K562 (cell line): ENCODE data around the gene ZNF428. TPM values are rescaled to one million over a fixed set of nuclear protein-coding genes. Genes with fewer than 3 reads are reported as not detected.

ENCODE experiments used
- ATAC-seq: fragments of 200-7000 bp; cut with Tn5 transposase; 3 replicates; pipeline ENCODE4 v1.9.1; 2020; ENCODE audit warnings: moderate library complexity
- BruUV-seq: library from RNA; stranded (reverse); fragments of 400-500 nt; replicated peaks from 2 replicates; lab custom pipeline; 2021; lab: Mats Ljungman, UMichigan
- CTCF ChIA-PET: fragments of 300-600 bp; formaldehyde crosslinking; extraction: SDS; loops from one replicate; lab custom pipeline; 2021; ENCODE audit warnings: low intra/inter-chr PET ratio; lab: Yijun Ruan, JAX
- POLR2A ChIA-PET: fragments of 300-600, 350-650 bp; sonication (Branson Sonifier 250); formaldehyde crosslinking; extraction: SDS; loops from one replicate; lab custom pipeline; 2021; ENCODE audit warnings: antibody characterized with exemption, inconsistent platforms; lab: Yijun Ruan, JAX
- DNase-seq, 4 experiments: peaks; one replicate each; pipeline versions ENCODE4 v3.0.0 to v3.0.0-alpha.2; 2011 to 2018; ENCODE audit warnings: low spot score in 3 of 4, mixed read lengths in 3 of 4; ENCODE audit errors: extremely low read depth in 1 of 4
- FAIRE-seq: peaks from 2 replicates; lab custom pipeline; 2011; peaks lifted over from hg19 to GRCh38; lab: Jason Lieb, UNC
- H2AFZ ChIP-seq: 2 replicates; pipeline ENCODE4 v1.6.0; 2011; ENCODE audit warnings: low read depth, low read length, control low read depth, inconsistent platforms
- H3K27ac ChIP-seq: fragments of 200-600 bp; 3 replicates; pipeline ENCODE4 v1.8.0; 2011; ENCODE audit warnings: low read depth, mild to moderate bottlenecking, control low read depth, inconsistent platforms, low read length, moderate library complexity, mixed read lengths; ENCODE audit errors: extremely low read depth
- H3K27me3 ChIP-seq, 2 experiments: fragments of 300-600 bp in 1 of 2; 2 replicates in 1 of 2; 3 replicates in 1 of 2; pipeline versions ENCODE4 v1.6.0 to v1.8.0; 2011; ENCODE audit warnings: inconsistent platforms in 2 of 2, low read length in 2 of 2, mild to moderate bottlenecking in 1 of 2, mixed read lengths in 1 of 2, moderate library complexity in 1 of 2; ENCODE audit not compliant: control insufficient read depth in 2 of 2, insufficient read depth in 2 of 2
- H3K36me3 ChIP-seq: fragments of 300-600 bp; 3 replicates; pipeline ENCODE4 v1.8.0; 2011; ENCODE audit warnings: mild to moderate bottlenecking, low read length, inconsistent platforms; ENCODE audit not compliant: control insufficient read depth, insufficient read depth
- H3K4me1 ChIP-seq, 2 experiments: fragments of 200-600 bp in 1 of 2; replicated peaks in 1 of 2; 2 replicates in 1 of 2; 3 replicates in 1 of 2; pipeline versions ENCODE4 v1.5.1 to v1.8.0; 2011; ENCODE audit warnings: inconsistent platforms in 2 of 2, low read length in 2 of 2, mild to moderate bottlenecking in 1 of 2, mixed read lengths in 1 of 2, moderate library complexity in 1 of 2; ENCODE audit not compliant: control insufficient read depth in 2 of 2, insufficient read depth in 2 of 2
- H3K4me2 ChIP-seq: 2 replicates; pipeline ENCODE4 v1.6.1; 2011; ENCODE audit warnings: low read length, control low read depth, inconsistent platforms, mixed read lengths; ENCODE audit not compliant: insufficient read depth
- H3K4me3 ChIP-seq: fragments of 200-600 bp; sonication (generic), shearing (Covaris generic); 2 replicates; pipeline ENCODE4 v1.5.1; 2016; ENCODE audit warnings: control low read depth, inconsistent platforms
- H3K79me2 ChIP-seq: fragments of 200-600 bp; 3 replicates; pipeline ENCODE4 v1.8.0; 2011; ENCODE audit warnings: low read length, inconsistent platforms; ENCODE audit not compliant: control insufficient read depth, insufficient read depth
- H3K9ac ChIP-seq, 2 experiments: 2 replicates each; pipeline versions ENCODE4 v1.6.0 to v1.6.1; 2011; ENCODE audit warnings: low read depth in 2 of 2, low read length in 2 of 2, control low read depth in 1 of 2, inconsistent platforms in 1 of 2, mild to moderate bottlenecking in 1 of 2, mixed read lengths in 1 of 2; ENCODE audit not compliant: insufficient read depth in 1 of 2
- H3K9me1 ChIP-seq: one replicate; pipeline ENCODE4 v1.6.0; 2011; ENCODE audit warnings: inconsistent platforms, mild to moderate bottlenecking, low read length, moderate library complexity; ENCODE audit not compliant: control insufficient read depth, insufficient read depth
- H3K9me3 ChIP-seq: replicated peaks from 2 replicates; pipeline ENCODE4 v1.5.1; 2011; ENCODE audit warnings: low read depth, low read length, inconsistent platforms; ENCODE audit not compliant: control insufficient read depth, insufficient read depth
- H4K20me1 ChIP-seq: replicated peaks from 2 replicates; pipeline ENCODE4 v1.6.1; 2011; ENCODE audit warnings: low read length, inconsistent platforms, mixed read lengths; ENCODE audit not compliant: control insufficient read depth, insufficient read depth
- CC2D1A ChIP-seq: fragments of 450-650 bp; IDR thresholded peaks from 2 replicates; pipeline ENCODE4 v1.6.1; 2017; ENCODE audit warnings: mild to moderate bottlenecking
- DACH1 ChIP-seq: fragments of 450-650 bp; IDR thresholded peaks from 2 replicates; pipeline ENCODE4 v1.6.1; 2018; ENCODE audit not compliant: partially characterized antibody
- HMGN3 ChIP-seq: IDR thresholded peaks from 2 replicates; pipeline ENCODE4 v1.6.1; 2011; ENCODE audit warnings: borderline replicate concordance, low read depth, mild to moderate bottlenecking, mixed read lengths, low read length; ENCODE audit not compliant: insufficient read length; ENCODE audit errors: extremely low read depth
- SAFB2 ChIP-seq: fragments of 200-400 bp; formaldehyde crosslinking; IDR thresholded peaks from 2 replicates; pipeline ENCODE4 v1.6.1; 2018; ENCODE audit warnings: borderline replicate concordance, low read length, low read depth, moderate library complexity; ENCODE audit not compliant: severe bottlenecking
- TCFL5 ChIP-seq: fragments of 250-450 bp; sonication (Bioruptor Pico); conservative IDR thresholded peaks from 2 replicates; pipeline ENCODE4 v1.6.1; 2021; ENCODE audit warnings: mild to moderate bottlenecking, moderate library complexity, matching md5 sums
- ZBTB1 ChIP-seq: sonication (generic); formaldehyde crosslinking; IDR thresholded peaks from 2 replicates; pipeline ENCODE4 v1.8.1; 2023; ENCODE audit warnings: missing genetic modification reagents, low read depth, mild to moderate bottlenecking, borderline replicate concordance
- ZNF507 ChIP-seq: conservative IDR thresholded peaks from 2 replicates; pipeline ENCODE4 v1.6.1; 2017; ENCODE audit warnings: missing genetic modification characterization, missing compliant biosample characterization
- WGBS: fragments of 100-300 bp; shearing (Covaris generic); methylation state at CpG from one replicate; pipeline ENCODE4 v1.1.6; 2016; ENCODE audit warnings: low coverage, mixed read lengths; ENCODE audit not compliant: insufficient coverage; ENCODE audit errors: missing lambda C conversion rate; 5-methylcytosine and 5-hydroxymethylcytosine counted together
- in situ Hi-C: fragments of 300-500 bp; cut with MboI; formaldehyde crosslinking; loops from 4 replicates; pipeline ENCODE4 v1.15.0; 2018; ENCODE audit warnings: inconsistent platforms, mixed read lengths
- intact Hi-C: fragments of 100-400 bp; cut with micrococcal nuclease; formaldehyde crosslinking; loops from 2 replicates; pipeline ENCODE4 v1.14.2; 2022
- polyA plus RNA-seq, 8 experiments: library from polyadenylated mRNA; depleted of rRNA in 4 of 8; stranded (reverse) in 5 of 8; unstranded in 3 of 8; fragments of >200 nt; fragmentation: Nextera tagmentation in 2 of 8; fragmentation: Illumina TruSeq in 1 of 8; extraction: Ambion mirVana in 2 of 8; extraction: Trizol in 1 of 8; gene quantifications; 2 replicates each; pipeline versions ENCODE4 v1.2.1 to v1.2.3, GENCODE V29; 2011 to 2014; ENCODE audit warnings: inconsistent platforms in 1 of 8, missing spikeins in 1 of 8
- total RNA-seq, 7 experiments: library from RNA; depleted of rRNA in 6 of 7; stranded (reverse); fragments of >200 nt in 6 of 7; fragmentation: Illumina TruSeq in 2 of 7; extraction: Trizol in 2 of 7; gene quantifications; 2 replicates each; pipeline versions ENCODE4 v1.2.1 to v1.2.3, GENCODE V29; 2011 to 2021; ENCODE audit warnings: low replicate concordance in 1 of 7

ZNF428 gene
- total and polyA plus RNA-seq, 9 of the 15 experiments (the other 6 are each of a cell fraction or from before 2014, with no cell fraction given): 0.15 to 85.7 (median 15.9) TPM

DNA sequence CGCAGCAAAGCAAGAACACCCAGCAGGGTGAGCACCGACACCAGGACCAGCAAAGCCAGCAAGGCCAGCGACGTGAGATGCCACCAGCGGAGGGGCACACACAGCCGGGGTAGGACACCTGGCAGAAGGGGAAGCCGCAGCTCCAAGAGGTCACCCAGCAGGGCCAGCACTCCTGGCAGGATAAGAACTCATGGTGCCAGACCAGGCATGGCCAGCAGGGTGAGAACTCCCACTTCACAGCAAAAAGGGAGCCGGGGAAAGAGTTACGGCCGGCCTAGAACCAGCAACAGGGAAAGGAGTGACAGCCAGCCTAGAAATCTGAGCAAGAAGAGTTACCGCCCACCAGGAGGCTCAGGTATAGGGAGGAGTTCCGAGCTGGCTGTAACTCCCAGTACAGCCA lies 7.1 kb downstream of the ZNF428 start:
- H3K9me1 ChIP-seq: peaks cover 6% of the 10 kb centered on the region
- intact Hi-C loops (no loop called here), in situ Hi-C loops (no loop called here)
- H3K4me3 ChIP-seq: no peak overlapping the region
- POLR2A ChIA-PET: interaction anchor here (8.7 kb wide), 1 partner anchor 15 kb away, joined by 60 read pairs; the partner anchor contains the start of genes IRGQ and ZNF576
- peaks cover 42% of the 10 kb centered on the region; the same call in 2 of the 3 replicates for H3K36me3 ChIP-seq
- TF ChIP-seq TCFL5 (CRISPR knock-in tag) (no peak), HMGN3 (no peak), ZNF507 (tag) (no peak), ZBTB1 (CRISPR knock-in tag) (no peak), DACH1 (no peak), CC2D1A (no peak), SAFB2 (no peak)
- H3K9me3 ChIP-seq: no peaks in the 10 kb centered on the region
- peaks cover 30% of the 10 kb centered on the region for H3K79me2 ChIP-seq
- H2AFZ ChIP-seq: no peak overlapping the region
- ATAC-seq (no peak), FAIRE-seq (no peak), DNase-seq (no peak)
- H3K27me3 ChIP-seq: no peaks in the 10 kb centered on the region
- H3K9ac ChIP-seq: peak overlapping the region in 1 of 2 experiments; percentile 58; a peak in 1 of 4 replicates
- H4K20me1 ChIP-seq: no peaks in the 10 kb centered on the region
- no TSS peak for BruUV-seq
- H3K27ac ChIP-seq: no peak overlapping the region
- no peak overlapping the region for H3K4me2 ChIP-seq
- CTCF ChIA-PET: no interaction called here
- WGBS: 98% methylated on average over 8 of the region's 12 CpGs
- peaks cover 29 to 42% of the 10 kb centered on the region in 2 experiments for H3K4me1 ChIP-seq
